PC-3 (cell line): Measurements from ENCODE around the gene ARL4C. TPM values are rescaled to one million over a fixed set of nuclear protein-coding genes. Genes with fewer than 3 reads are reported as not detected.

Source experiments
- ATAC-seq: fragments of 200-7000 bp; cut with Tn5 transposase; 2 replicates; pipeline ENCODE4 v1.9.1; 2020; ENCODE audit warnings: mild to moderate bottlenecking, moderate library complexity
- BruUV-seq: library from RNA; stranded (reverse); fragments of 400-500 nt; replicated peaks from 2 replicates; lab custom pipeline; 2021; lab: Mats Ljungman, UMichigan
- CTCF ChIA-PET: fragments of 300-600 bp; sonication (Branson Sonifier 250); formaldehyde crosslinking; loops from one replicate; lab custom pipeline; 2022; ENCODE audit warnings: antibody characterized with exemption; lab: Charles Lee
- POLR2A ChIA-PET: fragments of 300-600 bp; sonication (Branson Sonifier 250); formaldehyde crosslinking; loops from one replicate; lab custom pipeline; 2022; ENCODE audit warnings: antibody characterized with exemption; ENCODE audit not compliant: unreplicated experiment; lab: Charles Lee
- DNase-seq: peaks from one replicate; pipeline ENCODE4 v3.0.0-alpha.2; 2015
- H2AFZ ChIP-seq: fragments of 300-600 bp; sonication (generic); 2 replicates; pipeline ENCODE4 v1.6.0; 2016; ENCODE audit warnings: antibody characterized with exemption, low read length
- H3F3A ChIP-seq: fragments of 300-600 bp; sonication (generic); one replicate; pipeline ENCODE4 v1.6.0; 2017; ENCODE audit warnings: antibody characterized with exemption, low read length, control low read depth, mild to moderate bottlenecking; ENCODE audit not compliant: unreplicated experiment
- H3K27ac ChIP-seq: fragments of 300-600 bp; sonication (generic); 2 replicates; pipeline ENCODE4 v1.5.1; 2016; ENCODE audit warnings: mild to moderate bottlenecking, low read length
- H3K27me3 ChIP-seq: fragments of 300-600 bp; sonication (generic); 2 replicates; pipeline ENCODE4 v1.6.1; 2016; ENCODE audit warnings: low read length, mixed read lengths
- H3K36me3 ChIP-seq: fragments of 300-600 bp; sonication (generic); 2 replicates; pipeline ENCODE4 v1.6.1; 2016; ENCODE audit warnings: low read depth, mixed run types, low read length, mixed read lengths
- H3K4me1 ChIP-seq: fragments of 300-600 bp; sonication (generic); 2 replicates; pipeline ENCODE4 v1.5.1; 2016; ENCODE audit warnings: low read length; ENCODE audit not compliant: insufficient read depth
- H3K4me2 ChIP-seq: fragments of 300-600 bp; sonication (generic); 2 replicates; pipeline ENCODE4 v1.6.0; 2016; ENCODE audit warnings: low read length
- H3K4me3 ChIP-seq: fragments of 300-600 bp; sonication (generic); 2 replicates; pipeline ENCODE4 v1.5.1; 2016; ENCODE audit warnings: mild to moderate bottlenecking, low read length, mixed read lengths
- H3K79me2 ChIP-seq: fragments of 300-600 bp; sonication (generic); 2 replicates; pipeline ENCODE4 v1.6.1; 2017; ENCODE audit warnings: low read length, mixed read lengths
- H3K9ac ChIP-seq: fragments of 300-600 bp; sonication (generic); 2 replicates; pipeline ENCODE4 v1.6.0; 2016; ENCODE audit warnings: mild to moderate bottlenecking, low read length
- H3K9me2 ChIP-seq: fragments of 300-600 bp; sonication (generic); replicated peaks from 2 replicates; pipeline ENCODE4 v1.6.1; 2016; ENCODE audit warnings: mixed run types, low read length, mixed read lengths
- H3K9me3 ChIP-seq: fragments of 300-600 bp; sonication (generic); 2 replicates; pipeline ENCODE4 v1.6.1; 2016; ENCODE audit warnings: low read length, mixed read lengths
- H4K20me1 ChIP-seq: fragments of 300-600 bp; sonication (generic); 2 replicates; pipeline ENCODE4 v1.6.1; 2016; ENCODE audit warnings: low read length, mixed read lengths
- CTCF ChIP-seq: fragments of 300-600 bp; sonication (generic); conservative IDR thresholded peaks from 2 replicates; pipeline ENCODE4 v1.5.1; 2017; ENCODE audit warnings: antibody characterized with exemption, low read depth, mild to moderate bottlenecking, low read length
- EZH2 ChIP-seq: fragments of 300-600 bp; sonication (generic); IDR thresholded peaks from one replicate; pipeline ENCODE4 v1.6.1; 2017; ENCODE audit warnings: antibody characterized with exemption, mild to moderate bottlenecking, low read length; ENCODE audit not compliant: unreplicated experiment
- EZH2phosphoT487 ChIP-seq: fragments of 300-600 bp; sonication (generic); IDR thresholded peaks from 2 replicates; pipeline ENCODE4 v1.6.1; 2018; ENCODE audit warnings: mild to moderate bottlenecking, antibody characterized with exemption, low read length, borderline replicate concordance
- intact Hi-C: fragments of 100-400 bp; cut with micrococcal nuclease; formaldehyde crosslinking; loops from 2 replicates; pipeline ENCODE4 v1.9.0; 2023
- total RNA-seq: library from RNA; depleted of rRNA; stranded (reverse); fragments of >200 nt; gene quantifications from 2 replicates; pipeline ENCODE4 v1.2.3, GENCODE V29; 2014

ARL4C gene
- total RNA-seq, 1 experiment from 2014 or later = 19.9 TPM

- Histone ChIP-seq H3K9me2 (no peaks in the 10 kb centered on the region), H3K4me1 (peaks cover 5% of the 10 kb centered on the region), H3K9ac (no peak overlapping the region), H3K4me3 (no peak overlapping the region), H2AFZ (no peak overlapping the region), H3K27me3 (no peaks in the 10 kb centered on the region), H3K9me3 (no peaks in the 10 kb centered on the region), H3K36me3 (no peaks in the 10 kb centered on the region), H3K4me2 (no peak overlapping the region), H3K79me2 (no peaks in the 10 kb centered on the region), H4K20me1 (no peaks in the 10 kb centered on the region), H3F3A (no peaks in the 10 kb centered on the region), H3K27ac (no peak overlapping the region)
- POLR2A ChIA-PET = no interaction called here
- CTCF ChIA-PET = no interaction called here
- intact Hi-C loops = no loop called here
- TF ChIP-seq CTCF (no peak), EZH2 (no peak), EZH2phosphoT487 (no peak)
- DNase-seq = no peak
- no peak for ATAC-seq
- no TSS peak for BruUV-seq
Observed at GRCh38 chr2:234446404-234447076, 50.3 kb downstream of the ARL4C start.

GRCh38 chr2:234444893-234445292, 52.0 kb downstream of the ARL4C start:
- no peak for TF ChIP-seq CTCF
- TF ChIP-seq EZH2 = no peak
- no peak for TF ChIP-seq EZH2phosphoT487
- intact Hi-C loops = no loop called here
- Histone ChIP-seq H4K20me1 (no peaks in the 10 kb centered on the region), H3K4me3 (no peak overlapping the region), H3K79me2 (no peaks in the 10 kb centered on the region), H3K4me2 (no peak overlapping the region), H3K4me1 (no peaks in the 10 kb centered on the region), H3K36me3 (no peaks in the 10 kb centered on the region), H2AFZ (no peak overlapping the region), H3F3A (no peaks in the 10 kb centered on the region), H3K27ac (no peak overlapping the region), H3K9me3 (no peaks in the 10 kb centered on the region), H3K9ac (no peak overlapping the region), H3K27me3 (no peaks in the 10 kb centered on the region), H3K9me2 (no peaks in the 10 kb centered on the region)
- no TSS peak for BruUV-seq
- ATAC-seq (no peak), DNase-seq (no peak)
- POLR2A ChIA-PET = no interaction called here
- CTCF ChIA-PET = no interaction called here

- TF ChIP-seq CTCF (no peak), EZH2phosphoT487 (no peak), EZH2 (no peak)
- ChIA-PET POLR2A (interaction anchor here (0.6 kb wide), 1 partner anchor 14 kb away, joined by 4 read pairs; no protein-coding TSS in a partner anchor), CTCF (no interaction called here)
- no peaks in the 10 kb centered on the region for H3F3A ChIP-seq
- H2AFZ ChIP-seq = no peak overlapping the region
- no peaks in the 10 kb centered on the region for H3K27me3 ChIP-seq
- DNase-seq = no peak
- BruUV-seq = no TSS peak
- H3K79me2 ChIP-seq = no peaks in the 10 kb centered on the region
- intact Hi-C loops = no loop called here
- no peaks in the 10 kb centered on the region for H3K9me3 ChIP-seq
- no peak overlapping the region for H3K4me2 ChIP-seq
- no peaks in the 10 kb centered on the region for H3K4me1 ChIP-seq
- no peak overlapping the region for H3K4me3 ChIP-seq
- ATAC-seq = no peak
- H3K27ac ChIP-seq = no peak overlapping the region
- no peaks in the 10 kb centered on the region for H3K36me3 ChIP-seq
- no peaks in the 10 kb centered on the region for H4K20me1 ChIP-seq
- H3K9me2 ChIP-seq = no peaks in the 10 kb centered on the region
- H3K9ac ChIP-seq = no peak overlapping the region
Observed at GRCh38 chr2:234444242-234444730, 52.6 kb downstream of the ARL4C start.
